IPS DF 6.9 (cell line): ENCODE measurements around the gene CHSY3.

ENCODE experiments used
- DNase-seq: peaks from one replicate; pipeline ENCODE4 v3.0.0-alpha.2; 2013; ENCODE audit warnings: low read depth, low spot score
- H3K27ac ChIP-seq: one replicate; pipeline ENCODE4 v1.5.1; 2013; ENCODE audit warnings: low read length, control low read depth
- H3K27me3 ChIP-seq: 2 replicates; pipeline ENCODE4 v1.6.1; 2013; ENCODE audit warnings: mild to moderate bottlenecking, low read length; ENCODE audit not compliant: control insufficient read depth, insufficient read depth
- H3K36me3 ChIP-seq: 2 replicates; pipeline ENCODE4 v1.6.1; 2013; ENCODE audit warnings: low read length; ENCODE audit not compliant: control insufficient read depth, insufficient read depth
- H3K4me1 ChIP-seq: 2 replicates; pipeline ENCODE4 v1.6.1; 2013; ENCODE audit warnings: low read length; ENCODE audit not compliant: control insufficient read depth, insufficient read depth
- H3K4me3 ChIP-seq: 2 replicates; pipeline ENCODE4 v1.5.1; 2013; ENCODE audit warnings: mild to moderate bottlenecking, low read length
- H3K9me3 ChIP-seq: 2 replicates; pipeline ENCODE4 v1.6.1; 2013; ENCODE audit warnings: low read length, inconsistent platforms; ENCODE audit not compliant: control insufficient read depth, insufficient read depth
- WGBS: extraction: QIAGEN DNeasy Blood & Tissue Kit; methylation state at CpG from one replicate; pipeline ENCODE4 v1.1.7; 2013; ENCODE audit warnings: mixed read lengths, missing lambda C conversion rate; ENCODE audit not compliant: insufficient read length, insufficient coverage; 5-methylcytosine and 5-hydroxymethylcytosine counted together

Gene CHSY3

GRCh38 chr5:129906177-129906887, 2.1 kb downstream of the CHSY3 start:
- H3K4me1 ChIP-seq, result no peaks in the 10 kb centered on the region
- DNase-seq, result no peak
- H3K27ac ChIP-seq, result no peak overlapping the region
- no peaks in the 10 kb centered on the region for H3K9me3 ChIP-seq
- H3K36me3 ChIP-seq, result no peaks in the 10 kb centered on the region
- WGBS, result no CpG with 5 or more reads among the region's 20 CpGs
- peak overlapping the region; percentile 17; the same call in 1 of the 2 replicates for H3K4me3 ChIP-seq
- H3K27me3 ChIP-seq, result peaks cover 15% of the 10 kb centered on the region; the same call in 1 of the 2 replicates

DNA sequence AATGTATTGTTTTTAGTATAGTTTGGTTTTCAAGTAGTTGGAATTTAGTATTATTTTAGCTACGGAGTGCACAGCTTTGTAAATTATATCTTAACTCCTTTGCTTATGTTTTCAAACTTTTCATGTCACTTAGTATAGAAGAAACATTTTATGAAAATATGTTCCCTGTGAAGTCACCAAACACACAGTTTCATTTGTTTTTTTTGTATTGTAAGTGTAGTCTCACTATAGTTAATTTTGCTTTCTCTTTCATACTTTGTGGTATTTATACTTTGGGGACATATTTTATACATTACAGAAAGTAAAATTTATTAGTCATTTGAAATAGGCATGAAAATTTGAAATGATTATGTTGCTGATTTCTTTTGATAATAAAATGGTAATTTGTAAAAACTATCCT, 5.0 kb downstream of the CHSY3 start:
- no peak for DNase-seq
- H3K4me1 ChIP-seq, result no peaks in the 10 kb centered on the region
- H3K9me3 ChIP-seq, result no peaks in the 10 kb centered on the region
- H3K36me3 ChIP-seq, result no peaks in the 10 kb centered on the region
- H3K27ac ChIP-seq, result no peak overlapping the region
- 100% methylated on average over 1 of the region's 1 CpG for WGBS
- H3K4me3 ChIP-seq, result no peak overlapping the region
- peaks cover 15% of the 10 kb centered on the region; the same call in 1 of the 2 replicates for H3K27me3 ChIP-seq

- Histone ChIP-seq H3K4me1 (no peaks in the 10 kb centered on the region), H3K27ac (no peak overlapping the region), H3K36me3 (no peaks in the 10 kb centered on the region), H3K27me3 (no peaks in the 10 kb centered on the region), H3K4me3 (no peak overlapping the region), H3K9me3 (no peaks in the 10 kb centered on the region)
- DNase-seq, result no peak
- WGBS, result no CpG with 5 or more reads among the region's 1 CpG
Measured at GRCh38 chr5:129912601-129913255, 8.5 kb downstream of the CHSY3 start.

GRCh38 chr5:129915415-129915814, 11.2 kb downstream of the CHSY3 start:
- no peak for DNase-seq
- H3K4me3 ChIP-seq, result no peak overlapping the region
- H3K4me1 ChIP-seq, result no peaks in the 10 kb centered on the region
- H3K36me3 ChIP-seq, result no peaks in the 10 kb centered on the region
- H3K27me3 ChIP-seq, result no peaks in the 10 kb centered on the region
- no peak overlapping the region for H3K27ac ChIP-seq
- no peaks in the 10 kb centered on the region for H3K9me3 ChIP-seq
- WGBS, result no CpG with 5 or more reads among the region's 2 CpGs

DNA sequence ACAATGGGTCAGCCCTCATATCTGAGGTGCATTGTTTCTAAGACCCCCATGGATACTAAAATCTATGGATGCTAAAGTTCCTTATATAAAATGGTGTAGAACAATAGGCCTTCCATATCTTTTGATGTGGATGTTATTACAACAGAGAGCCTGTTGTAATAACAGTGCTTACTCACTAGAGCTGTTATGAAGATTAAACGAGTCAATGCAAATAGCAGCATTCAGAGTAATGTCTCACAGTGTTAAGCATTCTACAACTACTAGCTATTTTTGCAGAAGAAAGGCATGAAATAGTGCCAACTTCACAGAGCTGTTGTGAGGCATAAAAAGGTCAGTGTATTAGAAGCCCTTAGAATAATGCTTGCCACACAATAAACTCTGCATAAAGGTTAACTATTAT, 13.0 kb downstream of the CHSY3 start:
- no peaks in the 10 kb centered on the region for H3K27me3 ChIP-seq
- DNase-seq, result no peak
- no CpG with 5 or more reads among the region's 1 CpG for whole genome bisulfite sequencing
- H3K36me3 ChIP-seq, result no peaks in the 10 kb centered on the region
- H3K27ac ChIP-seq, result no peak overlapping the region
- no peaks in the 10 kb centered on the region for H3K4me1 ChIP-seq
- no peaks in the 10 kb centered on the region for H3K9me3 ChIP-seq
- no peak overlapping the region for H3K4me3 ChIP-seq

DNA sequence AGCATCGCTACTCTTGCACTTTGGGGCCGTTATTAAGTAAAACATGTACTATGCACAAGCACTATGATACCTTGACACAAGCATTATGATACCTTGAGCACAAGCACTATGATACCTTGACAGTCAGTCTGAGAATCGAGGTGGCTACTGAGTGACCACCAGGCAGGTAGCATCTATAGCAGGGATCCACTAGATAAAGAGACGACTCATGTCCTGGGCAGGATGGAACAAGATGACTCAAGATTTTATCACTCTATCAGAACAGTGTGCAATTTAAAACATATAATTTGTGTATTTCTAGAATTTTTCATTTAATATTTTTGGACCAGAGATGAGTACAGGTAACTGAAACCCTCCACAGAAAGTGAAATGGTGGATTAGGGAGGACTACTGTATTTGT, 16.9 kb downstream of the CHSY3 start:
- no peak overlapping the region for H3K4me3 ChIP-seq
- no peaks in the 10 kb centered on the region for H3K36me3 ChIP-seq
- no CpG with 5 or more reads among the region's 4 CpGs for WGBS
- no peaks in the 10 kb centered on the region for H3K4me1 ChIP-seq
- H3K27ac ChIP-seq, result no peak overlapping the region
- H3K9me3 ChIP-seq, result no peaks in the 10 kb centered on the region
- H3K27me3 ChIP-seq, result no peaks in the 10 kb centered on the region
- DNase-seq, result no peak

GRCh38 chr5:129930221-129930620, 26.0 kb downstream of the CHSY3 start:
- Histone ChIP-seq H3K27ac (no peak overlapping the region), H3K36me3 (no peaks in the 10 kb centered on the region), H3K9me3 (no peaks in the 10 kb centered on the region), H3K4me3 (no peak overlapping the region), H3K4me1 (no peaks in the 10 kb centered on the region), H3K27me3 (no peaks in the 10 kb centered on the region)
- no peak for DNase-seq
- no CpG with 5 or more reads among the region's 4 CpGs for WGBS

GRCh38 chr5:129935626-129936025, 31.4 kb downstream of the CHSY3 start:
- Histone ChIP-seq H3K4me3 (no peak overlapping the region), H3K4me1 (no peaks in the 10 kb centered on the region), H3K36me3 (no peaks in the 10 kb centered on the region), H3K27ac (no peak overlapping the region), H3K9me3 (no peaks in the 10 kb centered on the region; the same call in 1 of the 2 replicates), H3K27me3 (no peaks in the 10 kb centered on the region)
- no CpG with 5 or more reads among the region's 2 CpGs for WGBS
- DNase-seq, result no peak

GRCh38 chr5:129938077-129938476, 33.8 kb downstream of the CHSY3 start:
- no peak for DNase-seq
- no peak overlapping the region for H3K4me3 ChIP-seq
- H3K27ac ChIP-seq, result no peak overlapping the region
- H3K9me3 ChIP-seq, result no peaks in the 10 kb centered on the region; the same call in 1 of the 2 replicates
- no peaks in the 10 kb centered on the region for H3K36me3 ChIP-seq
- H3K4me1 ChIP-seq, result no peaks in the 10 kb centered on the region
- no CpG with 5 or more reads among the region's 3 CpGs for WGBS
- H3K27me3 ChIP-seq, result no peaks in the 10 kb centered on the region

GRCh38 chr5:129943936-129944335, 39.7 kb downstream of the CHSY3 start:
- no peak overlapping the region for H3K27ac ChIP-seq
- no CpG with 5 or more reads among the region's 1 CpG for WGBS

GRCh38 chr5:129945028-129945427, 40.8 kb downstream of the CHSY3 start:
- Histone ChIP-seq H3K4me3 (no peak overlapping the region), H3K4me1 (no peaks in the 10 kb centered on the region), H3K27ac (no peak overlapping the region), H3K36me3 (no peaks in the 10 kb centered on the region), H3K9me3 (no peaks in the 10 kb centered on the region), H3K27me3 (no peaks in the 10 kb centered on the region)
- no peak for DNase-seq

More at GRCh38 chr5:129943936-129944335, 39.7 kb downstream of the CHSY3 start:
- DNase-seq, result no peak
- Histone ChIP-seq H3K4me3 (no peak overlapping the region), H3K4me1 (no peaks in the 10 kb centered on the region), H3K36me3 (no peaks in the 10 kb centered on the region), H3K27me3 (no peaks in the 10 kb centered on the region), H3K9me3 (no peaks in the 10 kb centered on the region)
